Right lobe of liver (tissue), 6 donors: ENCODE measurements around the gene NBPF11. TPM values are rescaled to one million over a fixed set of nuclear protein-coding genes. Genes with fewer than 3 reads are reported as not detected.
A peak's percentile ranks its signal among the peaks of the same experiment; 100 is the strongest.
"Not testable (repeated sequence)": the region's sequence is repeated elsewhere in the genome, so short reads cannot be mapped to it uniquely, and the experiment has no call there.

ENCODE experiments used
- ATAC-seq, 4 donors: fragments of 200-7000 bp; cut with Tn5 transposase; one replicate each; pipeline ENCODE4 v1.9.1; 2020; ENCODE audit warnings: mild to moderate bottlenecking in 4 of 4, moderate library complexity in 4 of 4
- DNase-seq, 3 donors: peaks; one replicate each; pipeline ENCODE4 v3.0.0-alpha.2; 2020
- H3K27ac ChIP-seq, 3 donors: fragments of 200-600 bp; one replicate each; pipeline ENCODE4 v1.8.0; 2022
- H3K27me3 ChIP-seq, 2 donors: fragments of 200-600 bp; one replicate each; pipeline ENCODE4 v1.8.0; 2022
- H3K36me3 ChIP-seq, 4 donors: fragments of 200-600 bp; sonication (generic) in 1 of 4; one replicate each; pipeline versions ENCODE4 v1.5.1 to v1.8.0; 2017 to 2022; ENCODE audit warnings: control low read depth in 1 of 4
- H3K4me1 ChIP-seq, 4 donors: fragments of 200-600 bp; sonication (generic) in 1 of 4; one replicate each; pipeline versions ENCODE4 v1.5.1 to v1.8.0; 2017 to 2022; ENCODE audit warnings: control low read depth in 1 of 4
- H3K4me3 ChIP-seq, 3 donors: fragments of 200-600 bp; one replicate each; pipeline ENCODE4 v1.8.0; 2022
- H3K9me3 ChIP-seq, 4 donors: fragments of 200-600 bp; sonication (generic) in 1 of 4; one replicate each; pipeline versions ENCODE4 v1.5.1 to v1.8.0; 2017 to 2022; ENCODE audit warnings: control low read depth in 1 of 4
- CTCF ChIP-seq, 4 donors: fragments of 200-600 bp in 3 of 4; fragments of 450-650 bp in 1 of 4; IDR thresholded peaks; one replicate each; pipeline versions ENCODE4 v1.5.1 to v1.8.0; 2016 to 2022; ENCODE audit warnings: antibody characterized with exemption in 4 of 4, mild to moderate bottlenecking in 2 of 4
- POLR2A ChIP-seq: fragments of 450-650 bp; IDR thresholded peaks from one replicate; pipeline ENCODE4 v1.6.1; 2017; ENCODE audit warnings: antibody characterized with exemption, mild to moderate bottlenecking
- WGBS: methylation state at CpG from one replicate; pipeline ENCODE4 v1.1.6; 2018; ENCODE audit warnings: low coverage, low lambda C conversion rate; ENCODE audit not compliant: insufficient coverage; ENCODE audit errors: missing lambda C conversion rate; 5-methylcytosine and 5-hydroxymethylcytosine counted together
- intact Hi-C, 2 donors: fragments of 100-400 bp; cut with DNase I; formaldehyde crosslinking; loops; one replicate each; pipeline versions ENCODE4 v1.11.2 to v1.14.1; 2022
- total RNA-seq, 6 experiments: library from RNA; depleted of rRNA in 2 of 6; stranded (reverse); fragments of >200 nt in 2 of 6; fragmentation: NEBNext Ultra II Directional in 3 of 6; extraction: Animal tissue kit (Norgen Biotek cat#: 25700) in 3 of 6; gene quantifications; one replicate each; pipeline versions ENCODE4 v1.1.0 to v1.2.4, GENCODE V29; 2016 to 2023
- donor health status: DM: no; HTN: yes; CAD: no.
- donor health status: DM: no; HTN: no; CAD: no.
- donor health status: DM: no; HTN: no; CAD: no.
- donor health status: DM: no; HTN: yes; CAD: no.
- donor health status: DM: no; HTN: yes; CAD: no.

Gene NBPF11
- total RNA-seq, 6 experiments from 2014 or later = 4.7 to 11.1 (median 8.4) TPM

GRCh38 chr1:148160048-148160342 lies 7.9 kb upstream of the NBPF11 start:
- Histone ChIP-seq H3K36me3 (no peaks in the 10 kb centered on the region), H3K27ac (no peak overlapping the region), H3K4me3 (no peak overlapping the region), H3K27me3 (peaks cover 0 to 6% of the 10 kb centered on the region in 2 donors), H3K9me3 (no peaks in the 10 kb centered on the region), H3K4me1 (no peaks in the 10 kb centered on the region)
- intact Hi-C loops = no loop called here
- no peak for TF ChIP-seq CTCF (IDR thresholded peaks at IDR 0.05)
- no peak for TF ChIP-seq POLR2A
- DNase-seq (no peak), ATAC-seq (no peak)
- WGBS = 40% methylated on average over 2 of the region's 15 CpGs

- H3K4me3 ChIP-seq = no peak overlapping the region
- ATAC-seq (peak in 3 of 4 donors; percentile 18 to 34 (median 19)), DNase-seq (no peak)
- peaks cover 0 to 6% of the 10 kb centered on the region in 2 donors for H3K27me3 ChIP-seq
- H3K36me3 ChIP-seq = no peaks in the 10 kb centered on the region
- H3K4me1 ChIP-seq = no peaks in the 10 kb centered on the region
- intact Hi-C loops = no loop called here
- no peak overlapping the region for H3K27ac ChIP-seq
- 28% methylated on average over 11 of the region's 11 CpGs for WGBS
- no peak for TF ChIP-seq CTCF (IDR thresholded peaks at IDR 0.05)
- no peak for TF ChIP-seq POLR2A
- no peaks in the 10 kb centered on the region for H3K9me3 ChIP-seq
Measured at GRCh38 chr1:148158341-148159003, 6.4 kb upstream of the NBPF11 start.

GRCh38 chr1:148157803-148158202 lies 5.7 kb upstream of the NBPF11 start:
- DNase-seq, intact Hi-C loops, ATAC-seq, H3K27ac ChIP-seq, H3K4me3 ChIP-seq, H3K36me3 ChIP-seq, H3K4me1 ChIP-seq, H3K27me3 ChIP-seq, H3K9me3 ChIP-seq: not testable (repeated sequence)
- 26% methylated on average over 7 of the region's 23 CpGs for WGBS

- WGBS = 35% methylated on average over 6 of the region's 7 CpGs
- H3K27ac ChIP-seq, H3K4me3 ChIP-seq, H3K9me3 ChIP-seq, H3K4me1 ChIP-seq, intact Hi-C loops, H3K27me3 ChIP-seq, DNase-seq, H3K36me3 ChIP-seq, ATAC-seq: not testable (repeated sequence)
Measured at GRCh38 chr1:148155494-148156275, 3.6 kb upstream of the NBPF11 start.

GRCh38 chr1:148152795-148153194 lies 714 bp upstream of the NBPF11 start:
- ATAC-seq, intact Hi-C loops, H3K36me3 ChIP-seq, DNase-seq, H3K4me3 ChIP-seq, H3K27me3 ChIP-seq, H3K27ac ChIP-seq, H3K9me3 ChIP-seq, H3K4me1 ChIP-seq: not testable (repeated sequence)
- 71% methylated on average over 2 of the region's 3 CpGs for WGBS

GRCh38 chr1:148151371-148151819 lies 686 bp downstream of the NBPF11 start:
- peak; percentile 62 to 75 (median 72) for DNase-seq
- peak overlapping the region; percentile 83 to 95 (median 93) for H3K27ac ChIP-seq
- peak; percentile 52 to 70 (median 62) for ATAC-seq
- H3K9me3 ChIP-seq, H3K4me1 ChIP-seq, H3K36me3 ChIP-seq, H3K27me3 ChIP-seq, intact Hi-C loops: not testable (repeated sequence)
- peak overlapping the region; percentile 70 to 79 (median 77) for H3K4me3 ChIP-seq
- WGBS = 0% methylated on average over 4 of the region's 40 CpGs
